GM23248 (cell line): ENCODE measurements around the gene NANS.

ENCODE experiments used
- EZH2 ChIP-seq: fragments of 200-600 bp; sonication (generic); IDR thresholded peaks from 2 replicates; pipeline ENCODE4 v1.6.1; 2018; ENCODE audit warnings: antibody characterized with exemption, mild to moderate bottlenecking; ENCODE audit not compliant: insufficient read depth, poor library complexity, severe bottlenecking
- EZH2phosphoT487 ChIP-seq: fragments of 200-600 bp; sonication (generic); IDR thresholded peaks from 2 replicates; pipeline ENCODE4 v1.6.1; 2018; ENCODE audit warnings: antibody characterized with exemption, moderate library complexity, mild to moderate bottlenecking, low read depth; ENCODE audit not compliant: insufficient read depth

DNA sequence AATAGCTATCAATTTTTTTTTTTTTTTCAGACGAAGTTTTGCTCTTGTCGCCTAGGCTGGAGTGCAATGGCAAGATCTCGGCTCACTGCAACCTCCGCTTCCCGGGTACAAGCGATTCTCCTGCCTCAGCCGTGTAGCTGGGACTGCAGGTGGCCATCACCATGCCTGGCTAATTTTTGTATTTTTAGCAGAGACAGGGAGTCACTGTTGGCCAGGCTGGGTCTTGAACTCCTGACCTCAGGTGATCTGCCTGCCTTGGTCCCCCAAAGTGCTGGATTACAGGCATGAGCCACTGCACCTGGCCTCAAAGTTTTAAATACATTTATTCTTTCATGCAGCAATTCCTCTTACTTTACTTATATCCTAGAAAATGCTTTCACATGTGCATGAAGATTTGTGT is 44.9 kb downstream of the NANS start:
- no peak for TF ChIP-seq EZH2
- no peak for TF ChIP-seq EZH2phosphoT487
